OCI-LY1 (cell line): ENCODE data around the gene USP8.

ENCODE experiments used
- CTCF ChIP-seq: fragments of 200-600 bp; sonication (generic), shearing (Covaris generic); IDR thresholded peaks from 2 replicates; pipeline ENCODE4 v1.5.1; 2017; ENCODE audit warnings: mild to moderate bottlenecking, antibody characterized with exemption, low read length, moderate library complexity, mixed read lengths
- EZH2 ChIP-seq: fragments of 200-600 bp; sonication (generic), shearing (Covaris generic); IDR thresholded peaks from 2 replicates; pipeline ENCODE4 v1.8.0; 2017; ENCODE audit warnings: borderline replicate concordance, mixed run types, mild to moderate bottlenecking, antibody characterized with exemption, low read length, moderate library complexity, mixed read lengths

- TF ChIP-seq CTCF, result no peak
- TF ChIP-seq EZH2, result no peak
Observed at GRCh38 chr15:50542887-50543210, 118.6 kb downstream of the USP8 start.
